Stimulated activated CD8-positive, alpha-beta memory T cell treated with anti-CD3 and anti-CD28 coated beads, Interleukin-4, amount 100 ng/mL, for 1 hour (primary cell): ENCODE results near the gene NRG3.

Experiments
- DNase-seq, 2 donors: peaks; one replicate each; pipeline ENCODE4 v3.0.0-alpha.2; 2020; ENCODE audit warnings: low read depth in 2 of 2, low spot score in 1 of 2

Gene NRG3

DNA sequence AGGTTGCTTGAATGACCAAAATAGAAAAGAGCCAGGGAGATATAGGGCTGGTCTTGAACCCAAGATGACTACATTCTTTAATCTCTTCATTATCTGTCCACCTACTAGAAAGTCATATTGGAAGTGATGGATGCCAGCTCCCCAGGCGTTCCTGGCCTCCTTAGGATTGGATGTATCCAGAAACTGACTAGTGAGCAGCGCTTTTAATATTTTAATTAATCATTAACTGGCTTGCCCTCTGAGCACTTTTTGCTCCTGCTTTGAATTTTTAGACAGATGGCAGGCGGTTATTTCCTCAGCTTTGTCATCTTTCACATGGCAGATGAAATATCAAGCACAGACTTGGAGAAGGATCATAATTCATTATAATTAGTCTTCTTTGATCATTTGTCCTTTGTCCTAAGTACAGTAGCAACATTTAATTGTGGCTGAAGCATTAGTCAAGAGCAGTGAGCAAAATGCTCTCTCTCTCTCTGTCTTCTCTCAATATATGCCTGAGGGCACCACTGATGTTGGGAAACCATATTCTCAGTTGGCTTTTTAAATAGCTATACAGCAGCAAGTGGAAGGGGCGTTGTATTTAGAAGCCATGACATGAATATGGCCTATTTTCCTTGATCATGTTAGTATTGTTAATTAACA is 588.0 kb downstream of the NRG3 start:
- DNase-seq, result no peak

GRCh38 chr10:82463614-82464013 is 588.6 kb downstream of the NRG3 start:
- no peak for DNase-seq

DNA sequence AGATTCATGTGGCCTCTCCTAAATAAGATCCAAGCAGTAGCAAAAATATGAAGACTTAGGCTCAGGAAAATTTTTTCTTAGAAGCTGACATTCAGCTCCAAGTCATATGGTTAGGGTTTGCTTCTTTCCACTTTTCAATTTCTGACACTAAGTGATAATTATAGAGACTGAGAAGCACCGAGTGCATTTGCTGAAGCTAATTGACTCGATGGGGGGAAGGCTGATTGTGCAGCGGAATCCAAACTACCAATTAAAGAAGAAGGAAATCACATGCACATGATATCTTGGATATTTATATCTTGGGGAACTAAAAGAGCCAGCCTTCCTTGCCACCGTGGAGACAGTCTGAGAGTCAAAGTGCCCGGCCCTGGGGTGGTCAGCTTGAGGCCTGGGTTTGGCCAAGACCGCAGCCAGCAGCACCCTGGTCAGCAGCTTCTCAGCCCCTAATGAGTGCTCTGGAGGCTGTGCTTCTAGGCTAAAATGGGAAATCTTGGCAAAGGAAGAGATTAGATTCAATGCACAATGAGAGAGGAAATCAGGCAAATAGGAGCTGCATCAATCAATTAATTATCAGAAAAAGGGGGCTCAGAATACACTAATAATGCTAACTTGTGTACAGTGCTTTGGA is 589.3 kb downstream of the NRG3 start:
- DNase-seq, result no peak

DNA sequence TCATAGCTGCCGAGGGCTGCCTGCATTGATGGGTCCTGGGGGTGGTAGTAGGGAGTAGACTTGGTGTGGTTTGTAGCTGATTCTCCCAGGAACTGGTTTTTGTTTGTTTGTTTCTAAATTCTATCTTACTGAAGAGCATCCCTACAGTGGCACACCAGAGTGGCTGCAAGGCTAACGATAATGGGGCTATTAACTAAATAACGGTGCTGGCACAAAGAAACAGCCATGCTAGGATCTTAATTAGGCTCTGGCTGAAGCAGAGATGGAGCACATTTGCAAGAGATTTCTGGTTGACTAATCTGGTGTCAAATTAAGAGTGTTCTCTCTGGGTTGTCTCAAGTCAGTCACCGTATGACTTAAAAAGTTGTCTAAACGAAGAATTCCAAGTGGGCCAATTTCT is 590.0 kb downstream of the NRG3 start:
- no peak for DNase-seq

DNA sequence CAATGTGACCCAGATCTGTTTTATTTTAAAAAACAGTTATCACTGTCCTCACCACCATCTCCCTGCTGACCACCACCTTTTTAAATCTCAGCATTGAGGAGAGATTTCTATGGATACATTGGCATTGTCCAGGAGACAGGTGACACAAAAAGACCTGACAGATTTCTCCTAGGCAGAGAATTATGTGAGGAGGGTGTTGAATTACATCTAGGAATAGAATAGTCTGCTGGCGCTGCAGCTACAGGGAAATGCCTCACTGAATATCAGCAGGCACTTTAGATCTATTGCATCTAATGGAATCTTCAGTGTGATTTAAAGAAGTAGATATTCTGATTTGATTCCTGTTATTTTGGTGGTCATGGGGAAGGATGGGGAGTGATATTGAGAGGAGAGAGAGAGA is 593.5 kb downstream of the NRG3 start:
- no peak for DNase-seq

- no peak for DNase-seq
Measured at GRCh38 chr10:82472406-82473335, 597.7 kb downstream of the NRG3 start.

GRCh38 chr10:82477776-82478175 is 602.8 kb downstream of the NRG3 start:
- no peak for DNase-seq

DNA sequence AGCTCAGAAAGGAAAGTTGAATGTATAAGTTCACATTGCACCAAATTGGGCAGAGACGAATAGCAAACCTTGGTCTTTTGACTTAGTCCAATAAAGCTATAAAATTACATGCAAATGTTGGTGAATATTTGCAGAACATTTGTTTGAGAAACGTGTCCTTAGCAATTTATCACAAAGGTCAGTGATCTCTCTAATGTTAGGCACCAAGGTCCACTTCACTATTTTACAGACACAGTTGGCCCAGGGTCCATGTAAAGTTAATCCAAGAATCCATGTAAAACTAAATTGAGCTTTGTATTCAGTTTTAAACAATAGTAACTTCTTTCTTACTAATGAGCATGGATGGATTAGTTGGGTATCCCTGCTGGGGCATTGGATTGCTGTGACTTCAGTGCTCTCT is 617.7 kb downstream of the NRG3 start:
- no peak for DNase-seq

DNA sequence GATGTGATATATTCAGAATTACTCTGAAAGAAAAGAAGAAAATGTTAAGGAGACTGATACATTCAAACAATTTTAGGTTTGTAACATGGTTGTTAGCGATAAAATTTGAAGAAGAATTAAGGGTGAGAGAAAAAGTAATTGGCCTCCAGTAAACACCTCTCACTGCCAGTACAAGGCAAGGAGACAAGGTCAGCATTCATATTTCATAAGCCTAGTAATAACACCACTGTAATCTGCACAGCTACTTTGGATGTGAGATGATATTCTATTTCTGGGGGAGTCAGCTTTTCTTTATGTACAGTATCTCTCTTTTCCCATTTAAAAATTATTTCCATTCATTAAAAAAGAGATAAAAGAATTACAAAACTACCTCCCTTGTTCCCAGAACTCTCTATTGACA is 621.1 kb downstream of the NRG3 start:
- no peak for DNase-seq

- no peak for DNase-seq
Measured at GRCh38 chr10:82497439-82497838, 622.4 kb downstream of the NRG3 start.

- DNase-seq, result no peak
Measured at GRCh38 chr10:82498976-82499375, 624.0 kb downstream of the NRG3 start.

GRCh38 chr10:82505009-82505408 is 630.0 kb downstream of the NRG3 start:
- no peak for DNase-seq

DNA sequence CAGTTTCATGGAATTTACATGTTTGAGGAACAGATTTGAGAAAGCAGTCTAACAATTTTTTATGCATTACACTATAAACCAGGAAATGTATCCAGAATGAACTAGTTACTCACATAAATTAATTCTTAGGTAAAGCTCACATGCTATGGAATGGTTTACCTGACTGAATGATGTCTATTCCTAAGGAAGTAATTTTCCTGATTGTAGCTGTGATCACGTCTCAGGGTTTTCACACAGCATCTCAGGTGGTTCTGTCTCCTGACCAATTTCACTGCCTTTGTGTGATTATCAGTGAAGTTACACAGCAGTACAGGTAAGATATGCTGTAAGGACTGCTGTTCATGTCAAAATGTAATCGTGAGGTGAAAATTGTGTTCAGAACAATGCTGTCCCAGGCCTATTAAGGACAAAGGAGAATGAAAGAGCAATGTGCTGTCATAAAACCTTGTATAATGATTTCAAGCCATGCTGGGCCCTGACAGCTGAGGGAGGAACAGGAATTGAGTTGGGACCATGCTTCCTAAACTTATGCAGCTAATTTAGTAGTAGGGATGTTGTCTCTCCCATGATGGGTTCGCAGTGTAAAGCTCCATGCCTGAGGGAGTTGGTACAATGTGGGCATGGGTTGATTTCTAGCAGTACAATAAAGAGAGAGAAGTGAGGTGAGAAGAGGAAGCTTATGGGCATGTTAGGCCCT is 631.8 kb downstream of the NRG3 start:
- no peak for DNase-seq

- no peak for DNase-seq
Measured at GRCh38 chr10:82515256-82515655, 640.3 kb downstream of the NRG3 start.

- no peak for DNase-seq
Measured at GRCh38 chr10:82529062-82529461, 654.1 kb downstream of the NRG3 start.

GRCh38 chr10:82535457-82535856 is 660.5 kb downstream of the NRG3 start:
- DNase-seq, result no peak

GRCh38 chr10:82536668-82537067 is 661.7 kb downstream of the NRG3 start:
- DNase-seq, result no peak

- DNase-seq, result no peak
Measured at GRCh38 chr10:82538272-82538671, 663.3 kb downstream of the NRG3 start.

- DNase-seq, result no peak
Measured at GRCh38 chr10:82543631-82544030, 668.6 kb downstream of the NRG3 start.

- DNase-seq, result no peak
Measured at GRCh38 chr10:82544377-82544776, 669.4 kb downstream of the NRG3 start.

DNA sequence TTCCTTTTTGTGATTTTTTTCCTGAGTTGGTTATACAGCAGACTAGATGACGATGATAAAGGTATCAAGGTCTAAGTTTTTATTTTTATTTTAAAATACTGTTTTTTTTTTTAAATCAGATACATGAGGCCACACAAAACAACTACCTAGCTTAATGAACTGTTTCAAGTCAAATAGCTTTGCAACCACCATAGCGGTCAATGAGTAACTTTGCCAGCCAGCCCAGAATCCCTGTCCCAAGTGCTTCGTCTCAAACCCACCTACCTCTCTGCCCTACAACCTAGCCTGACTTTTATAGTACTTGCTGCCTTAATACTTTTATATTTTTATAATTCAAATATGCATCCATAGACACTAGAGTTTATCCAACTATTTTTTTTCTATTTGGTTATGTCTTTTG is 676.5 kb downstream of the NRG3 start:
- DNase-seq, result no peak

DNA sequence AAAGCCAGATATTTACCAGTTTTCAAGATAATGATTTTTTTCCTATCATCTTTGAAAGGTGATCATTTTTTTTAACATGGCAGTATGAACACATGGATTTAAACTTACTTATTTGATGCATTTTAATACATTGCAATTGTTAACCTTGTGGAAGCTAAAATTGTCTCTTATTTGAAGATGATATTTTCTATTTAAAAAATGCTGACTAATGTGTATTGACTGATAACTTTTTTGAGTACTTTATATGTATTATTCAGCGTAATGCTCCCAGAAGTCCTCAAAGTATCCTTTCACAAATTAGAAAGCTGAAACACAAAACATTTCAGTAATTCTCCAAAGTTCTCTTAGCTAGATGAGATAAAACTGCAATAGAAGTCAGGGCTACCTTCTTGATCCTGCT is 677.3 kb downstream of the NRG3 start:
- DNase-seq, result no peak
